GM18511 (cell line): ENCODE measurements around the gene PDE4D.

ENCODE experiments used
- ATAC-seq: cut with Tn5 transposase; IDR thresholded peaks from one replicate; pipeline ENCODE4 v1.9.1; 2021; ENCODE audit warnings: mild to moderate bottlenecking, moderate library complexity; ENCODE audit not compliant: unreplicated experiment

PDE4D gene

GRCh38 chr5:59840200-59840601 is 53.3 kb downstream of the PDE4D start:
- no peak for ATAC-seq

- ATAC-seq = no peak
These were observed 54.5 kb downstream of the PDE4D start for GRCh38 chr5:59838989-59839388.

- ATAC-seq = no peak
These were observed 55.5 kb downstream of the PDE4D start for GRCh38 chr5:59838067-59838466.

- ATAC-seq = no peak
These were observed 56.5 kb downstream of the PDE4D start for GRCh38 chr5:59837071-59837470.

GRCh38 chr5:59835800-59836199 is 57.7 kb downstream of the PDE4D start:
- no peak for ATAC-seq

- ATAC-seq = no peak
These were observed 60.1 kb downstream of the PDE4D start for GRCh38 chr5:59833448-59833847.

GRCh38 chr5:59832577-59833301 is 60.8 kb downstream of the PDE4D start:
- no peak for ATAC-seq

- ATAC-seq = no peak
These were observed 62.1 kb downstream of the PDE4D start for GRCh38 chr5:59831326-59832010.

GRCh38 chr5:59830536-59831200 is 62.9 kb downstream of the PDE4D start:
- no peak for ATAC-seq

GRCh38 chr5:59829922-59830321 is 63.6 kb downstream of the PDE4D start:
- no peak for ATAC-seq

GRCh38 chr5:59829386-59829785 is 64.1 kb downstream of the PDE4D start:
- ATAC-seq = no peak

GRCh38 chr5:59828623-59829022 is 64.9 kb downstream of the PDE4D start:
- ATAC-seq = no peak

GRCh38 chr5:59826996-59827395 is 66.5 kb downstream of the PDE4D start:
- no peak for ATAC-seq

GRCh38 chr5:59823420-59823819 is 70.1 kb downstream of the PDE4D start:
- ATAC-seq = no peak

- ATAC-seq = no peak
These were observed 73.7 kb downstream of the PDE4D start for GRCh38 chr5:59819806-59820205.

GRCh38 chr5:59817536-59817935 is 76.0 kb downstream of the PDE4D start:
- ATAC-seq = no peak

GRCh38 chr5:59816654-59817300 is 76.7 kb downstream of the PDE4D start:
- no peak for ATAC-seq

- no peak for ATAC-seq
These were observed 79.0 kb downstream of the PDE4D start for GRCh38 chr5:59814537-59814872.

- ATAC-seq = peak; percentile 69
These were observed 79.6 kb downstream of the PDE4D start for GRCh38 chr5:59813761-59814536.

- ATAC-seq = peak; percentile 74
These were observed 83.5 kb downstream of the PDE4D start for GRCh38 chr5:59810041-59810440.

GRCh38 chr5:59807806-59808205 is 85.7 kb downstream of the PDE4D start:
- ATAC-seq = no peak
